Natural killer cell (primary cell): ENCODE results near the gene FLRT2. TPM values are rescaled to one million over a fixed set of nuclear protein-coding genes. Genes with fewer than 3 reads are reported as not detected.

Experiments
- ATAC-seq, 3 donors: fragments of 150-1000 bp in 2 of 3; fragments of 200-7000 bp in 1 of 3; cut with Tn5 transposase; 1 replicate in 1 of 3; 2 replicates in 2 of 3; pipeline ENCODE4 v1.10.0; 2021; ENCODE audit warnings: mild to moderate bottlenecking in 2 of 3, moderate library complexity in 2 of 3
- DNase-seq, 2 donors: peaks; one replicate each; pipeline versions ENCODE4 v3.0.0 to v3.0.0-alpha.2; 2013 to 2021; ENCODE audit warnings: mixed read lengths in 1 of 2
- H3K27ac ChIP-seq: one replicate; pipeline ENCODE4 v1.5.1; 2013; ENCODE audit warnings: mild to moderate bottlenecking, low read length
- H3K27me3 ChIP-seq: one replicate; pipeline ENCODE4 v1.6.1; 2013; ENCODE audit warnings: low read length; ENCODE audit not compliant: control insufficient read depth, insufficient read depth
- H3K36me3 ChIP-seq: one replicate; pipeline ENCODE4 v1.6.1; 2013; ENCODE audit warnings: low read length; ENCODE audit not compliant: control insufficient read depth, insufficient read depth
- H3K4me1 ChIP-seq: one replicate; pipeline ENCODE4 v1.6.1; 2013; ENCODE audit warnings: low read length; ENCODE audit not compliant: control insufficient read depth, insufficient read depth
- H3K4me3 ChIP-seq: one replicate; pipeline ENCODE4 v1.5.1; 2013; ENCODE audit warnings: low read length
- H3K9me3 ChIP-seq: one replicate; pipeline ENCODE4 v1.6.1; 2013; ENCODE audit warnings: low read length; ENCODE audit not compliant: control insufficient read depth, insufficient read depth
- H3K27ac Mint-ChIP-seq, 2 donors: one replicate each; pipeline ENCODE4 v1.8.0; 2022; ENCODE audit warnings: mild to moderate bottlenecking in 2 of 2, mixed read lengths in 2 of 2, moderate library complexity in 1 of 2
- H3K27me3 Mint-ChIP-seq, 2 donors: one replicate each; pipeline ENCODE4 v1.8.0; 2022; ENCODE audit warnings: low read depth in 2 of 2, mixed read lengths in 2 of 2
- H3K36me3 Mint-ChIP-seq: one replicate; pipeline ENCODE4 v1.8.0; 2022; ENCODE audit warnings: mixed read lengths
- H3K4me1 Mint-ChIP-seq, 2 donors: one replicate each; pipeline ENCODE4 v1.8.0; 2022; ENCODE audit warnings: mixed read lengths in 2 of 2
- H3K4me3 Mint-ChIP-seq: one replicate; pipeline ENCODE4 v1.8.0; 2022; ENCODE audit warnings: mild to moderate bottlenecking, moderate library complexity, mixed read lengths
- H3K9me3 Mint-ChIP-seq, 2 donors: one replicate each; pipeline ENCODE4 v1.8.0; 2022; ENCODE audit warnings: mixed read lengths in 2 of 2
- CTCF ChIP-seq: fragments of 200-600 bp; IDR thresholded peaks from one replicate; pipeline ENCODE4 v1.8.0; 2022; ENCODE audit warnings: antibody characterized with exemption
- WGBS: methylation state at CpG from one replicate; pipeline ENCODE4 v1.1.7; 2013; ENCODE audit warnings: missing lambda C conversion rate; ENCODE audit not compliant: insufficient coverage; 5-methylcytosine and 5-hydroxymethylcytosine counted together
- intact Hi-C: fragments of 100-400 bp; cut with micrococcal nuclease; formaldehyde crosslinking; loops from one replicate; pipeline ENCODE4 v1.14.2; 2022
- total RNA-seq, 4 donors: library from RNA; stranded (reverse); fragments of 120-200 nt in 1 of 4; gene quantifications; one replicate each; pipeline versions ENCODE4 v1.2.3 to v1.2.4, GENCODE V29; 2013 to 2022

The FLRT2 gene
- total RNA-seq, 3 donors from 2014 or later (not counting 1 experiment from before 2014, with no cell fraction given): not detected

- Histone ChIP-seq H3K27ac (no peak overlapping the region), H3K4me3 (no peak overlapping the region), H3K4me1 (no peaks in the 10 kb centered on the region), H3K36me3 (no peaks in the 10 kb centered on the region), H3K27me3 (no peaks in the 10 kb centered on the region), H3K9me3 (peaks cover 2% of the 10 kb centered on the region)
- Mint-ChIP-seq H3K36me3 (no peaks in the 10 kb centered on the region), H3K27me3 (peaks cover 0 to 9% of the 10 kb centered on the region in 2 donors), H3K4me3 (no peak overlapping the region), H3K4me1 (peaks cover 0 to 4% of the 10 kb centered on the region in 2 donors), H3K9me3 (no peaks in the 10 kb centered on the region), H3K27ac (no peak overlapping the region)
- no peak for TF ChIP-seq CTCF
- ATAC-seq (no peak), DNase-seq (no peak)
- intact Hi-C loops: no loop called here
- 28% methylated on average over 5 of the region's 6 CpGs for WGBS
These were observed 89.9 kb downstream of the FLRT2 start for GRCh38 chr14:85619851-85620250.

- intact Hi-C loops: no loop called here
- 67% methylated on average over 3 of the region's 3 CpGs for WGBS
- H3K9me3 Mint-ChIP-seq: no peaks in the 10 kb centered on the region
These were observed 91.0 kb downstream of the FLRT2 start for GRCh38 chr14:85620947-85621346.

GRCh38 chr14:85622106-85622505, 92.2 kb downstream of the FLRT2 start:
- Mint-ChIP-seq H3K4me3 (no peak overlapping the region), H3K4me1 (peaks cover 0 to 4% of the 10 kb centered on the region in 2 donors), H3K27ac (no peak overlapping the region), H3K27me3 (peaks cover 0 to 16% of the 10 kb centered on the region in 2 donors), H3K9me3 (no peaks in the 10 kb centered on the region), H3K36me3 (no peaks in the 10 kb centered on the region)
- intact Hi-C loops: no loop called here
- Histone ChIP-seq H3K4me1 (no peaks in the 10 kb centered on the region), H3K36me3 (no peaks in the 10 kb centered on the region), H3K27me3 (no peaks in the 10 kb centered on the region), H3K4me3 (no peak overlapping the region), H3K9me3 (peaks cover 2% of the 10 kb centered on the region), H3K27ac (no peak overlapping the region)
- DNase-seq: no peak
- no peak for TF ChIP-seq CTCF
- WGBS: 93% methylated on average over 13 of the region's 13 CpGs
- no peak for ATAC-seq

More at GRCh38 chr14:85620947-85621346, 91.0 kb downstream of the FLRT2 start:
- Histone ChIP-seq H3K36me3 (no peaks in the 10 kb centered on the region), H3K4me3 (no peak overlapping the region), H3K27ac (no peak overlapping the region), H3K27me3 (no peaks in the 10 kb centered on the region), H3K4me1 (no peaks in the 10 kb centered on the region), H3K9me3 (peaks cover 2% of the 10 kb centered on the region)
- H3K27me3 Mint-ChIP-seq: peaks cover 0 to 16% of the 10 kb centered on the region in 2 donors
- H3K4me1 Mint-ChIP-seq: peaks cover 0 to 4% of the 10 kb centered on the region in 2 donors
- no peak for DNase-seq
- no peak for TF ChIP-seq CTCF
- ATAC-seq: no peak
- H3K4me3 Mint-ChIP-seq: no peak overlapping the region
- H3K36me3 Mint-ChIP-seq: no peaks in the 10 kb centered on the region
- no peak overlapping the region for H3K27ac Mint-ChIP-seq

- intact Hi-C loops: no loop called here
- no peak for ATAC-seq
- no peak overlapping the region for H3K4me3 Mint-ChIP-seq
- no peaks in the 10 kb centered on the region for H3K9me3 Mint-ChIP-seq
- no peak overlapping the region for H3K27ac Mint-ChIP-seq
- H3K27me3 Mint-ChIP-seq: peaks cover 0 to 16% of the 10 kb centered on the region in 2 donors
- Histone ChIP-seq H3K4me1 (no peaks in the 10 kb centered on the region), H3K36me3 (no peaks in the 10 kb centered on the region), H3K27ac (no peak overlapping the region), H3K9me3 (peaks cover 2% of the 10 kb centered on the region), H3K27me3 (no peaks in the 10 kb centered on the region), H3K4me3 (no peak overlapping the region)
- DNase-seq: no peak
- WGBS: 94% methylated on average over 26 of the region's 27 CpGs
- no peaks in the 10 kb centered on the region for H3K36me3 Mint-ChIP-seq
- TF ChIP-seq CTCF: no peak
- peaks cover 0 to 4% of the 10 kb centered on the region in 2 donors for H3K4me1 Mint-ChIP-seq
These were observed 93.2 kb downstream of the FLRT2 start for GRCh38 chr14:85622986-85623685.
